RCC 7860 (cell line): Measurements from ENCODE around the gene SLU7.

ENCODE experiments used
- DNase-seq: peaks from one replicate; pipeline ENCODE4 v3.0.0-alpha.2; 2015; ENCODE audit warnings: low spot score
- FAIRE-seq: peaks from 2 replicates; lab custom pipeline; 2012; peaks lifted over from hg19 to GRCh38; lab: Jason Lieb, UNC

SLU7 gene

GRCh38 chr5:160418561-160419457, at the start of gene SLU7:
Gene SLU7, minus strand, starts transcription at chr5:160419081. Its CDS starts 3,787 bp downstream, at chr5:160415294.
- FAIRE-seq (peak; percentile 66), DNase-seq (peak; percentile 82)

- FAIRE-seq (no peak), DNase-seq (no peak)
Measured at GRCh38 chr5:160468363-160468975, 49.6 kb upstream of the SLU7 start.

GRCh38 chr5:160467555-160468362, 48.9 kb upstream of the SLU7 start:
- peak; percentile 84 for FAIRE-seq

GRCh38 chr5:160466889-160467554, 48.1 kb upstream of the SLU7 start:
- peak; percentile 25 for DNase-seq
- no peak for FAIRE-seq

More at GRCh38 chr5:160467555-160468362, 48.9 kb upstream of the SLU7 start:
- DNase-seq = peak; percentile 90

GRCh38 chr5:160466116-160466515, 47.2 kb upstream of the SLU7 start:
- FAIRE-seq (no peak), DNase-seq (no peak)

- FAIRE-seq (no peak), DNase-seq (no peak)
Measured at GRCh38 chr5:160464466-160464797, 45.6 kb upstream of the SLU7 start.

GRCh38 chr5:160463740-160464465, 45.0 kb upstream of the SLU7 start:
- no peak for FAIRE-seq

GRCh38 chr5:160463227-160463626, 44.3 kb upstream of the SLU7 start:
- FAIRE-seq (no peak), DNase-seq (no peak)

More at GRCh38 chr5:160463740-160464465, 45.0 kb upstream of the SLU7 start:
- DNase-seq = peak; percentile 51

GRCh38 chr5:160462167-160462566, 43.3 kb upstream of the SLU7 start:
- no peak for FAIRE-seq
- DNase-seq = no peak

GRCh38 chr5:160461378-160461777, 42.5 kb upstream of the SLU7 start:
- DNase-seq (no peak), FAIRE-seq (no peak)

GRCh38 chr5:160460377-160461049, 41.6 kb upstream of the SLU7 start:
- DNase-seq (no peak), FAIRE-seq (no peak)

GRCh38 chr5:160458806-160459800, 40.2 kb upstream of the SLU7 start:
- no peak for FAIRE-seq
- no peak for DNase-seq

GRCh38 chr5:160457252-160457651, 38.4 kb upstream of the SLU7 start:
- FAIRE-seq (no peak), DNase-seq (no peak)

GRCh38 chr5:160456480-160457177, 37.7 kb upstream of the SLU7 start:
- DNase-seq = no peak
- FAIRE-seq = no peak

GRCh38 chr5:160455600-160455999, 36.7 kb upstream of the SLU7 start:
- FAIRE-seq (no peak), DNase-seq (no peak)

GRCh38 chr5:160453751-160454150, 34.9 kb upstream of the SLU7 start:
- DNase-seq (no peak), FAIRE-seq (no peak)

GRCh38 chr5:160452795-160453194, 33.9 kb upstream of the SLU7 start:
- DNase-seq (no peak), FAIRE-seq (no peak)

GRCh38 chr5:160452036-160452435, 33.2 kb upstream of the SLU7 start:
- FAIRE-seq = no peak

More at GRCh38 chr5:160452036-160452435, 33.2 kb upstream of the SLU7 start:
- DNase-seq = no peak
